GM19438 (cell line): ENCODE measurements around the gene SLC10A7.

Source experiments
- ATAC-seq: cut with Tn5 transposase; IDR thresholded peaks from one replicate; pipeline ENCODE4 v1.9.1; 2021; ENCODE audit warnings: low read depth; ENCODE audit not compliant: unreplicated experiment

Gene SLC10A7

DNA sequence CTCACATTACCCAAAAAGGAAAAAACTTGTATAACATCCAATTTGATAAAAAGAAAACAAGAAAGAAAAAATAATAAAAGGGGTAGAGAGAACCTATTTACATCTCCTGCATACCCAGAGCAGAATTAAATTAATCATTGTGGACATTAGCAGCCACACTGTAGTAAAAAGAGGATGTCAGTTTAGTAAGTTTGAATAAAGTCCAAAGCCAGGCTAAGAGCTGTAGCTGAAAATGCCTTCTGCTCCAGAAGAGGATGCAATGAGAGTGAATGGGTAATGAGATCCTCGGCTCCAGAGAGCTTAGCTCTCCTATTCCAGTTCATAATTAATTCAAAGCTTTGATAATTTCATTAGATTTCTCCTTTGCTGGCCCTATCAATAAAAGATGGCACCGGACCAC lies 78.2 kb downstream of the SLC10A7 start:
- ATAC-seq = no peak

- ATAC-seq = no peak
Observed at GRCh38 chr4:146442801-146443200, 78.9 kb downstream of the SLC10A7 start.

- no peak for ATAC-seq
Observed at GRCh38 chr4:146439999-146440398, 81.7 kb downstream of the SLC10A7 start.

- ATAC-seq = no peak
Observed at GRCh38 chr4:146439437-146439836, 82.3 kb downstream of the SLC10A7 start.

DNA sequence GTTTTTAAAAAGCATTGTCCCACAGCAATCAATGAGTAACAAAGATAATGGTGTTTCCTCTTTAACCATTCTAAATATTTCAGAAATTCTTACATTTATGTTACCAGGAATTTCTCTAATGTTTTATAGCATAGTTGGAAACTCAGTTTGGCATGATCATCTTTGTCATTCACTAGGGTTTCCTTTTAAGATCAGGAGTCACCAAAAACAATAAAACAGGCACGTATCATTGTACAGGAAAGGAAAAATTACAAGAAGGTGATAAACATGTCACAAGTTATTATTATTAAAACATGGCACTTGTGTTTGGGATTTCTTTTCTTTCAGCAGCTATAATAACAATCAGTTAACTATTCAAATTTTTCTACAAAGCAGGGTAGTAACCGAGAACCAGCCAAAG lies 84.0 kb downstream of the SLC10A7 start:
- ATAC-seq = no peak

DNA sequence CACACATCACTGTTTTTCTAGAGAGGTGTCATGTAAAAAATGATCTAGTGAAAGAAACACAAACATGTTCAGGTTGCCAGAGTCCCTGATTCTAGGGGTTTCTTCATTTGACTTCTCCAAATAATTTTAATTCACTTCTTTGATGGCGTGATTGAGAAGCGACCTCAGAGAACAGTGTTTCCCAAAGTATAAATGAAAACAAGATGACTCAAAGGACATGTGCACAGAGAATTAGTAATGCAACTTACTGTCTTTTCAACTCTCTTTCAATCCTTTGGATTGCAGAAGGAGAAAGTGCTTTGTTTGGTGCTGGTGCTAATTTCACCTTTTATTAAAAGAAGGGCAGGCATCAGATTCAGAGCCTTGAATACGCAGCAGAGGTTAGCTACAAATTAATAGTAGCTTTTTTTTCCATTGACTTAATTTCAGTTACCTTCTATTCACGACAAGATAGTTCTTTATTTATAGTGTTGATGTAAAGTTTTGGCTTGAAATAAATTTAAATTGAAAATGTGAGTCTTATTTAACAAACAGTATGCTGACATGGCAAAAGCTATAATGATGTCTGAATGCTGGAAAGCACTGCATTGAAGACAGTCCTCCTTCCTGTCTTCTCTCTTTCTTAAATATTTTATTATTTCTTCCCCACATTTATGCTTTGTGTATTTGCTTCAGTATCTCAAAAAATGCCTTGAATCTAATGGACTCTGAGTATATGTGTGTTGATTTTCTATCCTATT lies 85.1 kb downstream of the SLC10A7 start:
- no peak for ATAC-seq

DNA sequence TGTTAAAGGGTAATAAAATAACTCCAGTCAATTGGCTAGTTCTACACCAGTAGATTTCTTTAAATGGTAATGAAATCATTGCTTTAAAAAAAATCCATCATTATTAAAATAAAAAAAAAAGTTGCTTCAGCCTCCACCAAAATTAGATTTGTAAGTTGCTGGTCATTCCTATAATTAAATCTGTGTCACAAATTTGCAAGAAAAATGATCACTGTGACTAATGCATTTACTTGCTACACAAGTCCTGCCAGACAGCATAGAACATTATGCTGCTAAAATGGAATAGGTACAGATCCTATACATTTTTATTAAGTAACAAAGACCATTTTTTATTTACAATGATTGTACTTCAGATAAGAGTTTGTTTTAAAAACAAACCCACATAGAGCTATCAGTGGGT lies 85.8 kb downstream of the SLC10A7 start:
- no peak for ATAC-seq

GRCh38 chr4:146432065-146432464 lies 89.7 kb downstream of the SLC10A7 start:
- ATAC-seq = no peak

DNA sequence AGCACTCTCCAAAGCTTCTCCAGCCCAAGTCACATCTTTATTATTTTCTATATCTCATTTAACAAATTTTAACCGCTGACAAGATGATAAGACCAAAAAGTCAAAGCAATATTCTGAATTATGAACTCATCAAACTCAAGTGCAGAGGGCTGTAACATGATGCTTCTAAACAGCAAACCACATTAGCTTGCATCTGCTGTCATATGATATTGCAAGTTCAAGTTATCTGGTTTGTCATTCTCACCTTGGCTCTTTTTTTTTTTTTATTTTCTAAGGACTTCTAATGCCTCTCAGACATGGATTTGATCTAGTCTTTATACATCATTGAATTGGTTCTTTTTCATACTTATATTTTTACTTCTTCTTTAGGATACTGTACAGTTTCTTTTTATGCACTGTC lies 93.4 kb downstream of the SLC10A7 start:
- ATAC-seq = no peak

- ATAC-seq = no peak
Observed at GRCh38 chr4:146417822-146418221, 103.9 kb downstream of the SLC10A7 start.

DNA sequence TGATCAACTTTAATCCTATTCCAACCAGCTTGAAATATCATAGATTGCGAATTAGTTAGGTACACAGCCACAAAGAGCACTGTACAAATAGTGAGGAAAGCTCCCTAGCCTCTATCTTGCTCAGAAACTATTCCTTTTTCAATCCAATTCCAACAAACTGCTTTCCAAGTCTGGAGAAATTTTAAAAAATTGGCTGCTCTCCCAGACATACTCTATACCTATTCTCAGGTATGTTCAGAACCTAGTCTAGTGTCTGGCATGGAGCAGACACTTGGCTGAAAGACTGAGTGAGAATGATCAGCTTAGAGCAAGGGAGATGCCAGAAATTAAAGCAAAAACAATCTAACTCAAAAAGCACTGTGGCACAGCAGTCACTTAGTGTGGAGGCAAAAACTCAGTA lies 105.9 kb downstream of the SLC10A7 start:
- ATAC-seq = no peak

- no peak for ATAC-seq
Observed at GRCh38 chr4:146407669-146408084, 114.1 kb downstream of the SLC10A7 start.

- no peak for ATAC-seq
Observed at GRCh38 chr4:146407257-146407656, 114.5 kb downstream of the SLC10A7 start.

DNA sequence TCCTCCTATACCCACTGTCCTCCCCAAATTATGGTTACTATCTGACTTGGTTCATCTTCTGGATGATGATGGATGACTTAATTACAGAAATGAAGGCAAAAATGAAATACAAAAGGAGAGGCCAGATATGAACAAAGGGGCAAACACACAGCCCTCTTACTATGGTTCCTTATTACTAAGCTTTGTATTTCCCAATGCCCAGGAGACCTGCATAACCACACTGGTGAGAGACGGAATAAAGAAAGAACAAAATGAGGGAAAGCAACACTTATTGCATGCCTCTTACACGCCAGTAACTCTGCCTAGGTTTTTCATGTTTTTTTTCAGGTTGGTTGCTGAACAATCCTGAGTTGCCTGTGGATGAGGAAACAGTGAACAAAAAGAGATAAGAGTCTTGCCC lies 120.5 kb downstream of the SLC10A7 start:
- no peak for ATAC-seq

GRCh38 chr4:146398896-146399445 lies 122.8 kb downstream of the SLC10A7 start:
- ATAC-seq = no peak

- no peak for ATAC-seq
Observed at GRCh38 chr4:146398404-146398803, 123.3 kb downstream of the SLC10A7 start.

DNA sequence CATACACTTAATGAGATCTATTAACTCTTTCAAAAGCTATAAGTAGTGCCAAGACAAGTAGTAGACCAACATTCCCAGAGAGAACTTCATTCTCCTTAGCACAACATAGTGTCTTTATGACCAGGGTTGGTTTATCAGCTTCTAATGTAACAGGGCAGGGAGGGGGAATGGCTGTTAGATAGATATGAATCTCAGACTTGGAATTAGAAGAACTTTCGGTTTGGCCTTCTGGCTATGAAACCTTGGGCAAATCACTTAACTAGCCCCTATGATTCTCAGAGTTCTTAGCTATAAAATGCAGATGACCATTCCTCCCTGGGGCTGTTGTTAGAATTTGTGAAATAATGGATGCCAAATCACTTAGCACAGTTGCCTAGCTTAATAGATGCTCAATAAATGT lies 132.2 kb downstream of the SLC10A7 start:
- no peak for ATAC-seq

GRCh38 chr4:146382194-146382593 lies 139.5 kb downstream of the SLC10A7 start:
- no peak for ATAC-seq

- no peak for ATAC-seq
Observed at GRCh38 chr4:146381263-146381872, 140.4 kb downstream of the SLC10A7 start.

- no peak for ATAC-seq
Observed at GRCh38 chr4:146379744-146380143, 142.0 kb downstream of the SLC10A7 start.

DNA sequence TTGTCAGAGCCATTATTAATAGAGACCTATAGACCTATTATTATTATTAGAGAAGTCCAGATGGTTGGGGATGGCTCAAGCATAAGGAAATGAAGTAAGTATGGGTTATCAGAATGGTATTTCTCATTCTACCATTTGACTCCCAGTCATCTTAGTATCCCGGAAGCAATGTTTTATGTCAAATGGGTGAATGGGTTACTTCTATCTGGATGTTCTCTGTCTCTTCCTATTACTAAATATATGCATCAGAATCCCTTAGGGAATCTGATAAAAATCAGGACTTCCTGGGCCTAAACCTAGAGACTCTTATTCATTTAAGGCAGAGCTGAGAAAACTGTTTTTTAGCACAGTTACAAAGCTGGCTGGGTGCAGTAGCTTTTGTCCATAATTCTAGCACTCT lies 149.9 kb downstream of the SLC10A7 start:
- no peak for ATAC-seq

DNA sequence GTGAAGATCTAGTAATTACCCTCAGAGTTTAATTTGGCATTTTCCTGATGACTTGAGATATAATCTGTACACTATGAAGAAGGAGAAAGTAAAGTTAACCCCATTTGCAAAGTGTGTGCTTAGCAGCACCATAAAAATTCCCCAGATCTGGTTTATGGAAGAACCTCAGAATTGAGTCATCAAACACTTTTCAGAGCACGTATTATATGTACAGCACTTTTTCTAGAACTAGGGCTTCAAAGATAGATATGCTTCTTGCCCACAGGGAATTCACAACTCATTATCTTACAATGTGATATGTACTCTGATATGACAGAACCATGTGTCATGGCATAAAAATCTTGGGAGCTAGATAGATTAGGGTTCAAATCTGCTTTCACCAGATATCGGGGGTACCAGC lies 150.9 kb downstream of the SLC10A7 start:
- no peak for ATAC-seq
